CD14-positive monocyte (primary cell): ENCODE data around the gene C1orf56. TPM values are rescaled to one million over a fixed set of nuclear protein-coding genes. Genes with fewer than 3 reads are reported as not detected.

Source experiments
- DNase-seq, 3 donors: peaks; one replicate each; pipeline ENCODE4 v3.0.0-alpha.2; 2011 to 2022
- H2AFZ ChIP-seq: 2 replicates; pipeline ENCODE4 v1.6.0; 2012; ENCODE audit warnings: mild to moderate bottlenecking, low read depth, low read length, inconsistent platforms; ENCODE audit not compliant: insufficient read depth, poor library complexity, severe bottlenecking
- H3K27ac ChIP-seq, 2 donors: 1 replicate in 1 of 2; 2 replicates in 1 of 2; pipeline ENCODE4 v1.5.1; 2012 to 2013; ENCODE audit warnings: low read length in 2 of 2, control low read depth in 1 of 2, inconsistent platforms in 1 of 2, low read depth in 1 of 2, mild to moderate bottlenecking in 1 of 2
- H3K27me3 ChIP-seq, 2 donors: one replicate each; pipeline versions ENCODE4 v1.6.0 to v1.6.1; 2011 to 2013; ENCODE audit warnings: low read length in 2 of 2; ENCODE audit not compliant: control insufficient read depth in 2 of 2, insufficient read depth in 2 of 2
- H3K36me3 ChIP-seq, 2 donors: replicated peaks in 1 of 2; 1 replicate in 1 of 2; 2 replicates in 1 of 2; pipeline versions ENCODE4 v1.5.1 to v1.6.1; 2012 to 2013; ENCODE audit warnings: low read length in 2 of 2, control low read depth in 1 of 2, inconsistent platforms in 1 of 2, mild to moderate bottlenecking in 1 of 2; ENCODE audit not compliant: insufficient read depth in 2 of 2, control insufficient read depth in 1 of 2
- H3K4me1 ChIP-seq, 2 donors: 1 replicate in 1 of 2; 2 replicates in 1 of 2; pipeline versions ENCODE4 v1.5.1 to v1.6.1; 2012 to 2013; ENCODE audit warnings: low read length in 2 of 2, control low read depth in 1 of 2, inconsistent platforms in 1 of 2, mild to moderate bottlenecking in 1 of 2, moderate library complexity in 1 of 2; ENCODE audit not compliant: insufficient read depth in 2 of 2, control insufficient read depth in 1 of 2
- H3K4me2 ChIP-seq: replicated peaks from 2 replicates; pipeline ENCODE3; 2012; ENCODE audit warnings: low read length, moderate library complexity, mild to moderate bottlenecking; ENCODE audit not compliant: poor library complexity, severe bottlenecking; ENCODE audit errors: extremely low read depth
- H3K4me3 ChIP-seq, 3 experiments: fragments of 200-600 bp in 1 of 3; sonication (generic) in 1 of 3; replicated peaks in 1 of 3; 1 replicate in 2 of 3; 2 replicates in 1 of 3; pipeline ENCODE4 v1.5.1; 2011 to 2013; ENCODE audit warnings: low read length in 3 of 3, mild to moderate bottlenecking in 3 of 3, control low read depth in 2 of 3, low read depth in 2 of 3, inconsistent platforms in 1 of 3, moderate library complexity in 1 of 3
- H3K79me2 ChIP-seq: 2 replicates; pipeline ENCODE4 v1.6.0; 2012; ENCODE audit warnings: mild to moderate bottlenecking, control low read depth, inconsistent platforms, low read length, moderate library complexity; ENCODE audit not compliant: insufficient read depth
- H3K9ac ChIP-seq: 2 replicates; pipeline ENCODE4 v1.6.0; 2017; ENCODE audit warnings: low read length, mild to moderate bottlenecking; ENCODE audit not compliant: insufficient read depth, poor library complexity, severe bottlenecking
- H3K9me3 ChIP-seq, 2 donors: replicated peaks in 1 of 2; 1 replicate in 1 of 2; 2 replicates in 1 of 2; pipeline versions ENCODE4 v1.5.1 to v1.6.1; 2012 to 2013; ENCODE audit warnings: low read length in 2 of 2, control low read depth in 1 of 2; ENCODE audit not compliant: control insufficient read depth in 1 of 2, insufficient read depth in 1 of 2
- H4K20me1 ChIP-seq: 2 replicates; pipeline ENCODE4 v1.6.0; 2012; ENCODE audit warnings: mild to moderate bottlenecking, low read length, control low read depth, moderate library complexity; ENCODE audit not compliant: insufficient read depth
- H3K27ac Mint-ChIP-seq, 7 donors: one replicate each; pipeline ENCODE4 v1.8.0; 2020; ENCODE audit warnings: mild to moderate bottlenecking in 7 of 7, mixed read lengths in 7 of 7, moderate library complexity in 6 of 7, inconsistent platforms in 2 of 7
- H3K27me3 Mint-ChIP-seq, 3 donors: one replicate each; pipeline ENCODE4 v1.8.0; 2021 to 2022; ENCODE audit warnings: low read depth in 3 of 3, mild to moderate bottlenecking in 3 of 3, mixed read lengths in 3 of 3, moderate library complexity in 3 of 3, inconsistent platforms in 1 of 3
- H3K36me3 Mint-ChIP-seq, 2 donors: one replicate each; pipeline ENCODE4 v1.8.0; 2020; ENCODE audit warnings: mixed read lengths in 2 of 2, inconsistent platforms in 1 of 2, mild to moderate bottlenecking in 1 of 2
- H3K4me1 Mint-ChIP-seq: one replicate; pipeline ENCODE4 v1.8.0; 2020; ENCODE audit warnings: mild to moderate bottlenecking, mixed read lengths
- H3K4me3 Mint-ChIP-seq, 2 donors: one replicate each; pipeline ENCODE4 v1.8.0; 2020; ENCODE audit warnings: mild to moderate bottlenecking in 2 of 2, mixed read lengths in 2 of 2, moderate library complexity in 1 of 2
- H3K9me3 Mint-ChIP-seq, 7 donors: one replicate each; pipeline ENCODE4 v1.8.0; 2020 to 2022; ENCODE audit warnings: mixed read lengths in 7 of 7, mild to moderate bottlenecking in 6 of 7, moderate library complexity in 6 of 7, inconsistent platforms in 2 of 7
- WGBS: methylation state at CpG from one replicate; pipeline ENCODE4 v1.1.5; 2013; ENCODE audit warnings: missing lambda C conversion rate; ENCODE audit not compliant: insufficient coverage; 5-methylcytosine and 5-hydroxymethylcytosine counted together
- intact Hi-C, 2 donors: fragments of 100-400 bp; cut with micrococcal nuclease; formaldehyde crosslinking; loops; one replicate each; pipeline versions ENCODE4 v1.15.0 to v1.15.1; 2023
- polyA plus RNA-seq, 3 donors: library from polyadenylated mRNA; depleted of rRNA in 1 of 3; unstranded in 2 of 3; stranded (reverse) in 1 of 3; fragments of 300-500 nt in 2 of 3; fragments of >200 nt in 1 of 3; fragmentation: Illumina TruSeq in 2 of 3; gene quantifications; 1 replicate in 2 of 3; 2 replicates in 1 of 3; pipeline ENCODE4 v1.2.3, GENCODE V29; 2012 to 2021
- TF ChIP-seq, protein P1 (sequence below): fragments of 200-600 bp; IDR thresholded peaks from one replicate; pipeline ENCODE4 v1.8.0; 2022; ENCODE audit warnings: antibody characterized with exemption, mild to moderate bottlenecking

C1orf56 gene
- polyA plus RNA-seq, 3 donors: 0.60 to 1.5 (median 0.62) TPM

DNA sequence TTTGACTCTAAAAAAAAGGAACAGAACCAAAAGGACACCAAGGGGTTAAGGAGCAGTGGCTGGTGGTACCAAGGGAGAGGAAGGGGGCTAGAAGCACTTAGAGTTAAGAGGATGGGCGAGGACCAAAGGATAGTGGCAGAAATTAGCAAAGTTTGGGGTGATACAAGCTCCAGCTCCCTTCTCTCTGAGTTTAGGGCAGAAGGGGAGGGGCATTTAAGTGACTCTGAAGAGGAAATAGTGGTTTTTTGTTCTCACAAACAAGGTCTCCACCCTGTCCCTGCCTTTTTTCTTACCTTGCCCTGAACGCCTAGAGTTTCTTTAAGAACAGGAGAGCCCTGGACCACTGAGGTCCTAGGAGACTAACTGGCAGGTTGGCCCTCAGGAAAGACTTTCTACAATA, 8.6 kb downstream of the C1orf56 start:
- Histone ChIP-seq H3K27ac (peak overlapping the region; percentile 93 to 94), H3K9ac (peak overlapping the region; percentile 97)

DNA sequence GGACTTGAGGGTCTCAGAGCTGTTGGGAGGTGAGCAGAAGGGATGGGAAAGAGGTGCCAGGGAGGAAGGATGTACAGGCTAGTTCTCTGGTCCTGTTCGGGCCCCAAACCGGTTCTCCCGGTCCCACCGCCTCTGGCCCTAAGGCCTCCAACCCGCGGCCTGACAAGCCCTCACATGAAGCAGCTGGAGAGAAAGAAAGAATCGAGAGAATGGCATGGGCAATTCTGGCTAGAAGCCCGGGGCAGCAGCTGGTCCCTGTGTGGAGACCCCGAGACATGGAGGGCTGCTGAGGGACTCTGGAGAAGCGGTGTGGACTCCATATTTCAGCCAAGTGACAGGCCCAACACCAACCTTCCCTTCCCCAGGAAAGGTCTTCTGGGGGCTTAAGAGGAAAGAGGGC, 11.1 kb downstream of the C1orf56 start:
- peak in 1 of 3 donors; percentile 22 for DNase-seq
- H3K4me3 Mint-ChIP-seq: peak overlapping the region; percentile 99
- WGBS: 0% methylated on average over 7 of the region's 10 CpGs
- H2AFZ ChIP-seq: peak overlapping the region; percentile 83
- intact Hi-C loops: loop anchor here in 1 of 2 donors (5.0 kb wide), 2 partner anchors 36 to 51 kb away; partner anchors contain the start of genes MINDY1 and PRUNE1
- no peaks in the 10 kb centered on the region for H3K27me3 ChIP-seq
- peak overlapping the region; percentile 79 to 99 (median 99) for H3K4me3 ChIP-seq
- peaks cover 55% of the 10 kb centered on the region for H4K20me1 ChIP-seq
- no peaks in the 10 kb centered on the region for H3K9me3 ChIP-seq
- H3K4me1 Mint-ChIP-seq: peaks cover 52% of the 10 kb centered on the region
- H3K9me3 Mint-ChIP-seq: no peaks in the 10 kb centered on the region
- peak overlapping the region; percentile 98 to 100 (median 99) for H3K27ac Mint-ChIP-seq
- H3K79me2 ChIP-seq: peaks cover 63% of the 10 kb centered on the region
- H3K36me3 Mint-ChIP-seq: peaks cover 41 to 45% of the 10 kb centered on the region in 2 donors
- H3K4me1 ChIP-seq: peaks cover 42 to 50% of the 10 kb centered on the region in 2 donors
- H3K4me2 ChIP-seq: peak overlapping the region; percentile 89
- peaks cover 2 to 5% (median 4%) of the 10 kb centered on the region in 3 donors for H3K27me3 Mint-ChIP-seq
- H3K27ac ChIP-seq: peak overlapping the region; percentile 93 to 94
- TF ChIP-seq, protein P1, sequence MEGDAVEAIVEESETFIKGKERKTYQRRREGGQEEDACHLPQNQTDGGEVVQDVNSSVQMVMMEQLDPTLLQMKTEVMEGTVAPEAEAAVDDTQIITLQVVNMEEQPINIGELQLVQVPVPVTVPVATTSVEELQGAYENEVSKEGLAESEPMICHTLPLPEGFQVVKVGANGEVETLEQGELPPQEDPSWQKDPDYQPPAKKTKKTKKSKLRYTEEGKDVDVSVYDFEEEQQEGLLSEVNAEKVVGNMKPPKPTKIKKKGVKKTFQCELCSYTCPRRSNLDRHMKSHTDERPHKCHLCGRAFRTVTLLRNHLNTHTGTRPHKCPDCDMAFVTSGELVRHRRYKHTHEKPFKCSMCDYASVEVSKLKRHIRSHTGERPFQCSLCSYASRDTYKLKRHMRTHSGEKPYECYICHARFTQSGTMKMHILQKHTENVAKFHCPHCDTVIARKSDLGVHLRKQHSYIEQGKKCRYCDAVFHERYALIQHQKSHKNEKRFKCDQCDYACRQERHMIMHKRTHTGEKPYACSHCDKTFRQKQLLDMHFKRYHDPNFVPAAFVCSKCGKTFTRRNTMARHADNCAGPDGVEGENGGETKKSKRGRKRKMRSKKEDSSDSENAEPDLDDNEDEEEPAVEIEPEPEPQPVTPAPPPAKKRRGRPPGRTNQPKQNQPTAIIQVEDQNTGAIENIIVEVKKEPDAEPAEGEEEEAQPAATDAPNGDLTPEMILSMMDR: no peak
- H3K9ac ChIP-seq: peak overlapping the region; percentile 97
- H3K36me3 ChIP-seq: peaks cover 25 to 30% of the 10 kb centered on the region in 2 donors

More for the DNA sequence above, 8.6 kb downstream of the C1orf56 start:
- Histone ChIP-seq H4K20me1 (peaks cover 81% of the 10 kb centered on the region), H2AFZ (no peak overlapping the region), H3K4me3 (peak overlapping the region; percentile 44 to 99 (median 99)), H3K27me3 (no peaks in the 10 kb centered on the region), H3K4me1 (peaks cover 42 to 56% of the 10 kb centered on the region in 2 donors), H3K79me2 (peaks cover 63% of the 10 kb centered on the region), H3K36me3 (peaks cover 50 to 55% of the 10 kb centered on the region in 2 donors), H3K9me3 (no peaks in the 10 kb centered on the region), H3K4me2 (peak overlapping the region; percentile 89)
- H3K27me3 Mint-ChIP-seq: peaks cover 2 to 5% (median 4%) of the 10 kb centered on the region in 3 donors
- TF ChIP-seq, protein P1: no peak
- H3K36me3 Mint-ChIP-seq: peaks cover 63 to 70% of the 10 kb centered on the region in 2 donors
- H3K27ac Mint-ChIP-seq: peak overlapping the region; percentile 98 to 100 (median 99)
- DNase-seq: peak in 2 of 3 donors; percentile 34 to 43
- WGBS: 0% methylated on average over 1 of the region's 2 CpGs
- intact Hi-C loops: loop anchor here in 1 of 2 donors (5.0 kb wide), 2 partner anchors 34 to 49 kb away; partner anchors contain the start of genes MINDY1 and PRUNE1
- H3K4me1 Mint-ChIP-seq: peaks cover 65% of the 10 kb centered on the region
- peak overlapping the region; percentile 99 for H3K4me3 Mint-ChIP-seq
- no peaks in the 10 kb centered on the region for H3K9me3 Mint-ChIP-seq
